ENCODE data around the gene SLC12A3. TPM values are rescaled to one million over a fixed set of nuclear protein-coding genes. Genes with fewer than 3 reads are reported as not detected.
"Not testable (repeated sequence)": the region's sequence is repeated elsewhere in the genome, so short reads cannot be mapped to it uniquely, and the experiment has no call there.

The SLC12A3 gene
- total and polyA plus RNA-seq, 2 of the 8 experiments (the other 6 are each of a cell fraction or from before 2014, with no cell fraction given): not detected

DNA sequence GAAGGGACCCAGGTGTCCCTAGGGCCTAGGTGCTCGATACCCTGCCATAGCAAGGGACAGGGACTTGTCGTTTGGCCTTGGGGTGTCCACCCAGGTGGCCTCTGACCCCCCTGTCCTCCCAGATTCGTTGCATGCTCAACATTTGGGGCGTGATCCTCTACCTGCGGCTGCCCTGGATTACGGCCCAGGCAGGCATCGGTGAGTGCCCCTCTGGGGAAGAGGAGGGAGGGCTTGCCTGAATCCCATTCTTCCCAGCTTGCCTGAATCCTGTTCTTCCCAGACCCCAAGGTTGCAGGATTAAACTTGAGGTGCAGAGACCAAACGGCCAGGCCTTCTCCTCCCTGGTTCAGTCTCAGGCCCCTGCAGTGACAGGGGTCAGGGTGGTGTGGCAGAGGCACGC, 3.2 kb downstream of the SLC12A3 start (continued):
- TF ChIP-seq RAD21 (IDR thresholded peaks at IDR 0.05 in 1 of 2, conservative IDR thresholded peaks at IDR 0.05 in 1 of 2; ENCODE audit: low read depth in 2 of 2, low read length in 2 of 2): no peak
- TF ChIP-seq SIX5 (IDR thresholded peaks at IDR 0.05; ENCODE audit: low read depth, low read length): no peak
- TF ChIP-seq, protein P1, sequence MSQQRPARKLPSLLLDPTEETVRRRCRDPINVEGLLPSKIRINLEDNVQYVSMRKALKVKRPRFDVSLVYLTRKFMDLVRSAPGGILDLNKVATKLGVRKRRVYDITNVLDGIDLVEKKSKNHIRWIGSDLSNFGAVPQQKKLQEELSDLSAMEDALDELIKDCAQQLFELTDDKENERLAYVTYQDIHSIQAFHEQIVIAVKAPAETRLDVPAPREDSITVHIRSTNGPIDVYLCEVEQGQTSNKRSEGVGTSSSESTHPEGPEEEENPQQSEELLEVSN (IDR thresholded peaks at IDR 0.05): no peak
- TF ChIP-seq RNF2 (IDR thresholded peaks at IDR 0.05; ENCODE audit: borderline replicate concordance, low read depth, low read length, missing control alignments, poor library complexity, severe bottlenecking): no peak
- TF ChIP-seq TAF1 (IDR thresholded peaks at IDR 0.05; ENCODE audit: low read depth, low read length): no peak

DNA sequence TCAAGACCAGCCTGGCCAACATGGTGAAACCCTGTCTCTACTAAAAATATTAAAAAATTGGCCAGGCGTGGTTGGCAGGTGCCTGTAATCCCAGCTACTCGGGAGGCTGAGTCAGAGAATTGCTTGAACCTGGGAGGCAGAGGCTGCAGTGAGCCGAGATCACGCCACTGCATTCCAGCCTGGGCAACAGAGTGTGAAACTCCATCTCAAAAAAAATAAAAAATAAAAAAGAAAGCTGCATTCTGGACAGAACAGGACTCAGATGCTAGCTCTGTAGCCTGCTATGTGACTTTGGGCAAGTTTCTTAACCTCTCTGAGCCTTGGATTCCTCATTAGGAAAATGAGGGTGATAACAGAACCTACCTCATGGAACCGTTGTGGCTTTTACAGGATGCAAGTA, 3.8 kb downstream of the SLC12A3 start:
- not testable (repeated sequence) for H3K18ac ChIP-seq (ENCODE audit: extremely low read depth, low read length); H2BK5ac ChIP-seq (ENCODE audit: low read depth, low read length); H3K79me1 ChIP-seq (ENCODE audit: low read depth, low read length); H3K9ac ChIP-seq (replicated peaks in 1 of 4; ENCODE audit: extremely low read depth in 1 of 4, low read depth in 3 of 4, low read length in 3 of 4); H2AFZ ChIP-seq (ENCODE audit: low read length); H4K91ac ChIP-seq (replicated peaks; ENCODE audit: insufficient read length, low read length); H3K9me3 ChIP-seq (ENCODE audit: insufficient read depth in 2 of 2, low read depth in 1 of 2, low read length in 1 of 2); DNase-seq (ENCODE audit: low read depth in 1 of 2, low spot score in 2 of 2); H3K36me3 ChIP-seq (ENCODE audit: control insufficient read depth in 2 of 4, insufficient read depth in 4 of 4, low read length in 3 of 4); H3K79me2 ChIP-seq (ENCODE audit: control insufficient read depth in 1 of 2, insufficient read depth in 2 of 2, low read length in 2 of 2); H3K27me3 ChIP-seq (replicated peaks in 1 of 4; ENCODE audit: control insufficient read depth in 3 of 4, extremely low read depth in 1 of 4, insufficient read depth in 3 of 4, low read length in 3 of 4); H3K4me3 ChIP-seq (ENCODE audit: extremely low read depth in 1 of 4, insufficient read depth in 2 of 4, low read depth in 3 of 4, low read length in 4 of 4); H4K20me1 ChIP-seq (replicated peaks in 1 of 2; ENCODE audit: control insufficient read depth in 1 of 2, insufficient read depth in 2 of 2, low read length in 2 of 2); H3K4me2 ChIP-seq (ENCODE audit: insufficient read depth in 1 of 2, low read depth in 2 of 2, low read length in 2 of 2); H2BK15ac ChIP-seq (ENCODE audit: low read length); H4K5ac ChIP-seq (ENCODE audit: insufficient read length, low read depth, low read length); H2BK20ac ChIP-seq (ENCODE audit: low read length); H3K27ac ChIP-seq (ENCODE audit: low read depth, low read length); H3K56ac ChIP-seq (replicated peaks; ENCODE audit: insufficient read length, low read depth, low read length); FAIRE-seq; H3K23ac ChIP-seq (ENCODE audit: insufficient read length); H2AK5ac ChIP-seq (ENCODE audit: low read depth, low read length); H4K8ac ChIP-seq (ENCODE audit: extremely low read depth, insufficient read depth, low read length); H3K4me1 ChIP-seq (replicated peaks in 1 of 4; ENCODE audit: control insufficient read depth in 3 of 4, insufficient read depth in 4 of 4, low read length in 3 of 4); H2BK12ac ChIP-seq (ENCODE audit: low read depth, low read length); H2BK120ac ChIP-seq (replicated peaks; ENCODE audit: low read depth, low read length); H3K14ac ChIP-seq (ENCODE audit: insufficient read length); H3K4ac ChIP-seq (replicated peaks; ENCODE audit: insufficient read length, low read depth, low read length); H3K23me2 ChIP-seq (ENCODE audit: low read depth, low read length)
- CTCF ChIA-PET (ENCODE audit: partially characterized antibody): interaction anchor here (0.6 to 5.1 kb wide), 32 partner anchors 9 to 1289 kb away, joined by 3 to 37 read pairs (median 3); partner anchors contain the start of gene HERPUD1
- WGBS, 2 experiments (ENCODE audit: extremely low coverage in 1 of 2, insufficient coverage in 1 of 2, insufficient read length in 1 of 2, insufficient replicate concordance in 2 of 2, low coverage in 1 of 2, low lambda C conversion rate in 2 of 2, missing lambda C conversion rate in 1 of 2): 84% methylated on average over 5 of the region's 5 CpGs; no CpG with 5 or more reads in 1 of the 2 experiments
- POLR2A ChIA-PET (ENCODE audit: partially characterized antibody): interaction anchor here (1.2 to 1.9 kb wide), 2 partner anchors 63 to 89 kb away, joined by 3 to 14 read pairs; partner anchors contain the start of gene HERPUD1

Data from H1 (cell line).